Subcutaneous abdominal adipose tissue (tissue), 5 donors: ENCODE data around the gene SLC35E2B.
"Not testable (repeated sequence)": the region's sequence is repeated elsewhere in the genome, so short reads cannot be mapped to it uniquely, and the experiment has no call there.

Source experiments
- H3K27ac ChIP-seq: one replicate; pipeline ENCODE4 v1.7.0; 2013; ENCODE audit warnings: low read depth, mild to moderate bottlenecking, inconsistent platforms, low read length, moderate library complexity
- H3K27me3 ChIP-seq, 5 donors: one replicate each; pipeline ENCODE4 v1.7.0; 2013; ENCODE audit warnings: low read length in 5 of 5, inconsistent platforms in 1 of 5; ENCODE audit not compliant: control insufficient read depth in 5 of 5, insufficient read depth in 4 of 5
- H3K36me3 ChIP-seq, 5 donors: one replicate each; pipeline ENCODE4 v1.7.0; 2013; ENCODE audit warnings: low read length in 5 of 5; ENCODE audit not compliant: control insufficient read depth in 5 of 5, insufficient read depth in 5 of 5
- H3K4me1 ChIP-seq, 5 donors: one replicate each; pipeline ENCODE4 v1.7.0; 2013; ENCODE audit warnings: low read length in 5 of 5, mild to moderate bottlenecking in 3 of 5, moderate library complexity in 1 of 5; ENCODE audit not compliant: control insufficient read depth in 5 of 5, insufficient read depth in 5 of 5
- H3K4me3 ChIP-seq, 5 donors: one replicate each; pipeline ENCODE4 v1.7.0; 2013; ENCODE audit warnings: low read length in 5 of 5, low read depth in 1 of 5
- H3K9ac ChIP-seq, 5 donors: one replicate each; pipeline ENCODE4 v1.7.0; 2013; ENCODE audit warnings: low read length in 5 of 5, mild to moderate bottlenecking in 4 of 5, moderate library complexity in 3 of 5
- H3K9me3 ChIP-seq, 5 donors: one replicate each; pipeline ENCODE4 v1.7.0; 2013; ENCODE audit warnings: low read length in 5 of 5; ENCODE audit not compliant: control insufficient read depth in 5 of 5
- donor health status: healthy.
- donor health status: healthy.
- donor health status: healthy.
- donor health status: healthy.
- donor health status: healthy.

SLC35E2B gene

DNA sequence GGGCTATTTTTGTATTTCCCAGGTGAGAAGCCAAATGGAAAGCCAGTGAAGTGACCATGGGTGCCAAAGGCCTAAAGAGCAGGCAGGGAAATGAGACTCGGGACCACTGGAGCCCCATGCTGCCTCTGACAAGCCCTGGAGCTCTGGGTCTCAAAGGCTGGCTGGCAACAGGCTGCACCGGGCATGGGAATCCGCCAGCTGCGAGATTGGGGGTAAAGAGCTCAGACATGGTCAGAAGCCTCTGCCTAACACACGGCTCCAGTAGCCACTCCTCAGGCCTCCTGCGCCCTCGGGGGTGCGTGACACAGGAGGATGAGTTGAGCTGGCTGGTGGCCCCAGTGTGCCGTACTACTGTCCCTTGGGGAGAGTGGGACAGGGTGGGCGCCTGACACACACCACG, 28.3 kb downstream of the SLC35E2B start:
- H3K9ac ChIP-seq, H3K27me3 ChIP-seq, H3K4me1 ChIP-seq, H3K9me3 ChIP-seq, H3K4me3 ChIP-seq, H3K27ac ChIP-seq: not testable (repeated sequence)
- H3K36me3 ChIP-seq: peaks cover 0 to 33% (median 22%) of the 10 kb centered on the region in 5 donors

DNA sequence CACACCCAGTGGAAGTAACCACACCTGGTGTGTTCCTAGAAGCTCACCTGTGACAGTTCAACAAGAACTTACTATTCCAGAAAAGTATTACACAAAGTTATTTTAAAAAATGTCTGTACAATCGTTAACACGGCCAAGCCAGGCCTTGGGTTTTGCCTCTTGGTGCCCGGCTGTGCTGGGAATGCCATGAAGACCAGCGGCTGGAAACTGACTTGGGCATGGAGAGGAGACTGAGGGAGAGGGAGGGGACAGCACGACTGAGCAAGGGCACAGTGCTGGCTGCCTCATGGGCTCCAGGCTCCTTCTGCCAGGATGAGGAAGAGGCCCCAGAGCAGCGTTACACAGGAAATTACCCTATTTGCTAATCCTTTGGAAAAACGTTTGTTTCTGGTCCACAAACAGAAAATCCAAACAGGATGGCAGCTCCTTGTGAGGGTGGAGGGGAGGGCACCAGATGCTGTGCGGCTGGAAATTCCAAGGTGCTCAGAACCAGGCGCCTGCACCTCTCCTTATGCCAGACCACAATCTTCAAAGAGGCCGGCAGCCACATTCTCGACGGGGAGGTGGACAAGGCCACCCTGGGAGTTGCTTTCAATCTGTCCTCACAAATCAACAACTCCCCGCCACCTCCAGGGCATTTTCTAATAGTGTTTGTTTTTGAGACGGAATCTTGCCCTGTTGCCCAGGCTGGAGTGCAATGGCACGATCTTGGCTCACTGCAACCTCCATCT, 29.6 kb downstream of the SLC35E2B start:
- H3K4me3 ChIP-seq, H3K27me3 ChIP-seq, H3K9me3 ChIP-seq, H3K4me1 ChIP-seq, H3K27ac ChIP-seq, H3K9ac ChIP-seq: not testable (repeated sequence)
- peaks cover 0 to 24% (median 21%) of the 10 kb centered on the region in 5 donors for H3K36me3 ChIP-seq

DNA sequence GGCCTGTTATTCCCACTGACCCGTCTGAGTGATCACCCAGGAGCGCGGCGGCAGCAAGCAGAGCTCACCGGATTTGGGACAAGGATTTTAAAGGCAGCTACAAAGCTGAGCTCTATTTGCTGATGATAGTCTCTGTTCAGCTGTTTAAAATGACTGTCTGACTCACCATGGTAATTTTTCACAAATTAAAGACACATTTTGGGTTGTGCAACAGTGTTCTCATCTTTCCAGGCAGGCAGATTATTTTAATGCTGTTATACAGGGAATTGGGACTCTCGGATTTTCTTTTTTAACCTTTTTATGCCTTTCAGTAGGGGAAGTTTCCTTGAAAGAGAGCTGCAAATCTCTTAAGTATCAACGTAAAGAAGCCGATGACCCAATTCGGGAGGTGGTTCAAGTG, 30.2 kb downstream of the SLC35E2B start:
- not testable (repeated sequence) for H3K4me1 ChIP-seq, H3K27me3 ChIP-seq, H3K9me3 ChIP-seq, H3K27ac ChIP-seq, H3K4me3 ChIP-seq, H3K9ac ChIP-seq
- H3K36me3 ChIP-seq: peaks cover 0 to 21% (median 19%) of the 10 kb centered on the region in 5 donors

DNA sequence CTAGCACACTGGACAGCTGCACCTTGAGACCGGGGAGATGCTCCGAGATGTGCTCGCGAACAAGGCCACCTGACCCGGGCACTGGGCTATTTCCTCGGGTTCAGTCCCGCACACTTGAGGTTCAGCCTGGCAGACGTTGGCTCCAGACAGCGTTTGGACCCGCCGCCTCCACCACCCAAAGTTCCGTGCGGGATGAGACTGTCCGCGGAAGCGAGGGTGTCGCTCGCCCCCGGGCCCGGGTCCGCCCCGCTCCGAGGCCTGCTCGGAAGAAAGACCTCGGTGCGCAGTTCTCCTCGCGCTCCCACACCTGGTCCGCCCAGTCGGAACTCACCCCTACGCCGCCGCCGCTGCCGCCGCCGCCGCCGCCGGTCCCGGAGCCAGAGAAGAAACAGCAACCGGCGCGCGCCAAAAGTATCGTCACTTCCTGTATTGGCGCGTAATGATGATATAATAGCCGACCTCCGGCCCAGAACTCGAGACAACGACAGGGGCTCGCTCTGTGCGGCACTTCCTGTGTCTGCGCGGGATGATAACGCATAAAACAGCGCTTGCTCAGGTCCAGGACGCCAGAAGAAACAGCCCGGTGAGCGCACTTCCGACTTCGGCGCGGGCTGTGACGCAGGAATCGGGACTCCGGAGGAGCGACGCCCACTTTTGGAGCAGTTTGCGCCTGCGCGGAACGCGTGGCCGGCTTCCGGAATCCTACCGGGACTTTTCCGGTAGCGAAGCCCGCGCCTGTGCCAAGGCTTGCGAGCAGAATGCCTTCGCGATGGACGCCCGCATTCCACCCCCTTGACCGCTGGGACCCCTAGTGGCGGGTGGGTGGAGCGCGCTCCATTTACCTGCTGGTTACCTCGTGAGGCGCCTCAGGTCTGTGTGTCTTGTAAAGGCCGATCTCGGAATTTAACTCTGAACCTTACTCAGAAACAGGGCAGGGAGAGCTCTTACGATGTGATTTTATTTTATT, 33.7 kb downstream of the SLC35E2B start, which contains the start of gene CDK11B:
Gene CDK11B, minus strand, starts transcription at position 422 of the 967 bp plus-strand sequence. CDS start 1,519 bp downstream, outside the sequence.
- Histone ChIP-seq H3K36me3 (peaks cover 3 to 27% (median 12%) of the 10 kb centered on the region in 5 donors), H3K9ac (peak within 1 kb of the TSS in 3 of 5 donors; percentile 62 to 82 (median 77)), H3K4me3 (peak within 1 kb of the TSS; percentile 55 to 72 (median 62)), H3K27ac (peak within 1 kb of the TSS; percentile 89)
- not testable (repeated sequence) for H3K4me1 ChIP-seq, H3K9me3 ChIP-seq, H3K27me3 ChIP-seq

DNA sequence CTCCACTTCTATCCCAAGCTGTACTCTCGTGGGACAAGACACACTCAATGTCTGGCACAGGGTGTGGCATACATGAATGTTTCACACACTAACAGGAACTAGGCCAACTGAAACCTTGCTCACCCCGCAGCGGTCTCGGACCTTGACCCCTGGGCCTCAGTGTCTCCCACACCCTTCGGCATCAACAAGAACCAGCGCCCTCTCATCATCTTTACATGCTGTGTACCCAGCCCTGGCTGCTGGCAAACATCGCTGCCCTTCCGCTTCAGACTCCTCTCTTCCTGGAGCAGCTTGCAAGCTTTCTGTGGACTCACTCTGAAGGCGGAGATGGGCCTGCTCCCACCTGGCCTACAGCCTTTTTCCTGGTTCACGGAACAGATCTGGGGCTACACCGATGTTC, 44.3 kb downstream of the SLC35E2B start:
- H3K27ac ChIP-seq, H3K9me3 ChIP-seq, H3K9ac ChIP-seq, H3K4me3 ChIP-seq, H3K4me1 ChIP-seq, H3K27me3 ChIP-seq: not testable (repeated sequence)
- peaks cover 21 to 48% (median 39%) of the 10 kb centered on the region in 5 donors for H3K36me3 ChIP-seq

DNA sequence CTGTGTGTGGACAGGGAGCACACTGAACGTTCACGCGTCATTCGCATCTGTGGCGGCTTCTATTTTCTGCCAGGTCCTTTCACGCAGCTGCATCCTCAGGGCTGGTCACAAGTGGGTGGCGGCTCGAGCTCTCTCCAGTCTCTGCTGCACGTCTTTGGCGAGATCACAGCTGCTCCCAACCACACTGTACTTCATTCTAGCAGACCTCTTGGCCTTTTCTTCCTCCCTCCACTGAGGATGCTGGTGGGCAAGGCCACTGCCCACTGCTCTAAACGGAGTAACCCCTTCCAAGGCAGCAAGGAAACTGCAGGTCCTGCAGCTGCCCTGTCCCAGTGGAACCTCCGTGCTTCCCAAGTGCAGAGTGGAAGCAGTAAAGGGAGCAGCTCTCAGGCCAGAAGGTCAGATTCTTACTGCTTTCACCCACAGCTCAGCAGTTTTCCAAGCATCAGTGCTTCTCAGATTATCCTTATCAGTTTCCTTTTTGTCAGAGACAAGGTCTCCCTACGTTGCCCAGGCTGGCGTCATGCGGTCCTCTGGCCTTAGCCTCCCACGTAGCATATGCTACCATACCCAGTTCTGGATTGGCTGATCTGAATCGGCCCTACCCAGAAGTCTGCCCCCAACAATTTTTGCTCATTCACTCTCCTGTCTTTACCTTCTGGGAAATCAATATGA, 44.9 kb downstream of the SLC35E2B start:
- not testable (repeated sequence) for H3K27ac ChIP-seq, H3K4me1 ChIP-seq, H3K9me3 ChIP-seq, H3K9ac ChIP-seq, H3K4me3 ChIP-seq, H3K27me3 ChIP-seq
- H3K36me3 ChIP-seq: peaks cover 21 to 48% (median 39%) of the 10 kb centered on the region in 5 donors

DNA sequence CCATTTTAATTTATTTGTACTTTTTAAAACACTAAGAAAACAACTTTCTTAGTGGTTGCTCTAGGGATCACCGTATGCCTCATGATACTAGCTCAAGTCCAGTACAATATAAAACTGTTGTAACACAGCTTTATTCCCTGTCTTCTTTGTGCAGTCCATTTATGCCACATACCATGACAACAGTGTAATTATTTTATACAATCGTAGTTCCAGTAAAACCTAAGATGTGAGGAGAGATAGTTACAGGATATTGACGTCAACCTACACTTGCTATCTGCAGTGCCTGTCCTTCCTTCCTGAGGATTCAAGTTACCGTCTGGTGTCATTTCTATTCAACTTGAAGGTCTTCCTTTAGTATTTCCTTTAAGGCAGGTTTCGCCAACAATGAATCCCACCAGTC, 46.3 kb downstream of the SLC35E2B start:
- not testable (repeated sequence) for H3K27me3 ChIP-seq, H3K9me3 ChIP-seq, H3K9ac ChIP-seq, H3K27ac ChIP-seq, H3K4me1 ChIP-seq, H3K4me3 ChIP-seq
- H3K36me3 ChIP-seq: peaks cover 9 to 38% (median 26%) of the 10 kb centered on the region in 5 donors

DNA sequence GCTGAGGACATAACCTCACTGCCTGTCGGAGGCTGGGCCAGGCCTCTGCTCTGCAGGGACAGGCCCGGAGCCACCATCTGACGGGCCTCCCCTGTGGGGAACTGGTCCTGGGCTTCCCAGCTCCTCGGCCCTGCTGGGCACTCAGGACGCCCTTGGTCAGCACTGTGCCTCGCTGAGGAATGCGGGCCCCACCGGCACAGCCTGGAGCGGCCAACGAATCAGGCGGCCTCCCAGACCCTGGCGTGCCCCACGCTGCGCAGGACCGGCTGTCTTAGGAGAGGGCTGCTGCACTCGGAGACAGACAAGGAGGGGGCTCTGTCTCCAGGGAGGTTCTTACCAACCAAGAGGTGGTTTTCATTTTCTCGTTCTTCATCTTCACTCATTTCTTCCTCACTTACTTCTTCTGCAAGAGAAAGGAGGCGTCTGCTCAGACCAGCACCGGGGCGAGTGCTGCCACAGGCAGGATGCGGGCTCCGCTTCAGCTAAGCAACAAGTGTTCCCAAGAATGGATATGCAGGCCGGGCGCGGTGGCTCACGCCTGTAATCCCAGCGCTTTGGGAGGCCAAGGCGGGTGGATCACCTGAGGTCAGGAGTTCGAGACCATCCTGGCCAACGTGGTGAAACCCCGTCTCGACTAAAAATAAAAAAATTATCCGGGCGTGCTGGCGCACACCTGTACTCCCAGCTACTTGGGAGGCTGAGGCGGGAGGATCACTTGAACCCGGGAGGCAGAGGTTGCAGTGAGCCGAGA, 51.7 kb downstream of the SLC35E2B start:
- H3K4me1 ChIP-seq, H3K9ac ChIP-seq, H3K27ac ChIP-seq, H3K4me3 ChIP-seq, H3K27me3 ChIP-seq, H3K9me3 ChIP-seq: not testable (repeated sequence)
- peaks cover 0 to 36% (median 18%) of the 10 kb centered on the region in 5 donors for H3K36me3 ChIP-seq

DNA sequence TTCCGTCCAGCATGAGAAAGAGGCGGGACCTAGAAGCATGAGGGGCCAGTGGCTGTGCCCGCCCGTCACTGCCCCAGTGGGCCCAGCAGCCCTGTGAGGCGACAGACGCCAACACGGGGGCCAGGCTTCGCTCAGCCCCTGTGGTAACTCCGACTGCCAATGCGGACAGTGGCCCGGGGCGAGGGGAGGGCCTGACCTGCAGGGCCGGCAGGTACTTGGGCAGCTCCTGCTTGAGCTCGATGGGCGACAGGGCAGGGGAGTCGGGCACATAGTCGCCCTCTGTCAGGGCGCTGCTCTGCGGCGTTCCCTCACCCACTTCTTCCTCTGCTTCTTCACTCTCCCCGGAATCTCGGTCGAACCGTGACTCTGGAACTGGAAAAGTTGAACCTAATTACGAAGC, 52.5 kb downstream of the SLC35E2B start:
- H3K9me3 ChIP-seq, H3K4me3 ChIP-seq, H3K27me3 ChIP-seq, H3K27ac ChIP-seq, H3K4me1 ChIP-seq, H3K9ac ChIP-seq: not testable (repeated sequence)
- peaks cover 0 to 33% (median 18%) of the 10 kb centered on the region in 5 donors for H3K36me3 ChIP-seq
